Trophoblast cell (in vitro differentiated cells and primary cell): Measurements from ENCODE around the gene DSCAM.

Source experiments
- DNase-seq, 2 donors: peaks; one replicate each; pipeline ENCODE4 v3.0.0-alpha.2; 2016
- H2AFZ ChIP-seq: 2 replicates; pipeline ENCODE4 v1.6.1; 2013; ENCODE audit warnings: low read length, moderate library complexity, mild to moderate bottlenecking; ENCODE audit not compliant: insufficient read depth, poor library complexity
- H2AK5ac ChIP-seq: 2 replicates; pipeline ENCODE4 v1.6.1; 2013; ENCODE audit warnings: mild to moderate bottlenecking, low read length
- H2BK120ac ChIP-seq: 2 replicates; pipeline ENCODE4 v1.6.1; 2013; ENCODE audit warnings: low read length, mild to moderate bottlenecking, moderate library complexity; ENCODE audit not compliant: insufficient read depth, poor library complexity
- H2BK12ac ChIP-seq: 2 replicates; pipeline ENCODE4 v1.6.1; 2013; ENCODE audit warnings: mild to moderate bottlenecking, low read length, moderate library complexity
- H2BK5ac ChIP-seq: 2 replicates; pipeline ENCODE4 v1.6.1; 2013; ENCODE audit warnings: low read length, low read depth, moderate library complexity, mild to moderate bottlenecking; ENCODE audit not compliant: poor library complexity
- H3K14ac ChIP-seq: 2 replicates; pipeline ENCODE4 v1.6.1; 2013; ENCODE audit warnings: mild to moderate bottlenecking, low read length
- H3K18ac ChIP-seq: 2 replicates; pipeline ENCODE4 v1.6.1; 2013; ENCODE audit warnings: mild to moderate bottlenecking, low read length
- H3K23ac ChIP-seq: 2 replicates; pipeline ENCODE4 v1.6.1; 2013; ENCODE audit warnings: low read length
- H3K27ac ChIP-seq: 2 replicates; pipeline ENCODE4 v1.5.1; 2013; ENCODE audit warnings: low read depth, mild to moderate bottlenecking, inconsistent platforms, low read length, moderate library complexity
- H3K27me3 ChIP-seq: 2 replicates; pipeline ENCODE4 v1.6.1; 2013; ENCODE audit warnings: inconsistent platforms, mild to moderate bottlenecking, low read length, moderate library complexity; ENCODE audit not compliant: insufficient read depth
- H3K36me3 ChIP-seq, 2 experiments: 1 replicate in 1 of 2; 2 replicates in 1 of 2; pipeline ENCODE4 v1.6.1; 2013; ENCODE audit warnings: low read length in 2 of 2, mild to moderate bottlenecking in 2 of 2, moderate library complexity in 1 of 2; ENCODE audit not compliant: insufficient read depth in 2 of 2, control insufficient read depth in 1 of 2
- H3K4ac ChIP-seq: 2 replicates; pipeline ENCODE4 v1.6.1; 2013; ENCODE audit warnings: low read depth, mild to moderate bottlenecking, low read length, moderate library complexity
- H3K4me1 ChIP-seq, 2 experiments: 1 replicate in 1 of 2; 2 replicates in 1 of 2; pipeline ENCODE4 v1.6.1; 2013; ENCODE audit warnings: low read length in 2 of 2, mild to moderate bottlenecking in 2 of 2, moderate library complexity in 1 of 2; ENCODE audit not compliant: insufficient read depth in 2 of 2, control insufficient read depth in 1 of 2
- H3K4me2 ChIP-seq: 2 replicates; pipeline ENCODE4 v1.6.1; 2013; ENCODE audit warnings: inconsistent platforms, mild to moderate bottlenecking, low read length, moderate library complexity
- H3K4me3 ChIP-seq: 2 replicates; pipeline ENCODE4 v1.5.1; 2013; ENCODE audit warnings: mild to moderate bottlenecking, low read depth, low read length, inconsistent platforms
- H3K79me1 ChIP-seq: one replicate; pipeline ENCODE4 v1.6.1; 2013; ENCODE audit warnings: low read length
- H3K79me2 ChIP-seq: 2 replicates; pipeline ENCODE4 v1.6.1; 2013; ENCODE audit warnings: low read length, mild to moderate bottlenecking; ENCODE audit not compliant: control insufficient read depth, insufficient read depth, poor library complexity
- H3K9ac ChIP-seq: 2 replicates; pipeline ENCODE4 v1.6.1; 2013; ENCODE audit warnings: mild to moderate bottlenecking, low read length
- H3K9me3 ChIP-seq: 2 replicates; pipeline ENCODE4 v1.6.1; 2013; ENCODE audit warnings: low read depth, mild to moderate bottlenecking, control low read depth, inconsistent platforms, low read length; ENCODE audit not compliant: insufficient read depth
- H4K12ac ChIP-seq: 2 replicates; pipeline ENCODE4 v1.6.1; 2013; ENCODE audit warnings: low read depth, mild to moderate bottlenecking, low read length, moderate library complexity
- H4K8ac ChIP-seq: 2 replicates; pipeline ENCODE4 v1.6.1; 2013; ENCODE audit warnings: low read depth, mild to moderate bottlenecking, low read length, moderate library complexity
- H4K91ac ChIP-seq: one replicate; pipeline ENCODE4 v1.6.1; 2013; ENCODE audit warnings: low read depth, mild to moderate bottlenecking, low read length, moderate library complexity
- WGBS: extraction: QIAGEN DNeasy Blood & Tissue Kit; methylation state at CpG from one replicate; pipeline ENCODE4 v1.1.7; 2013; ENCODE audit warnings: missing lambda C conversion rate; ENCODE audit not compliant: insufficient read length, insufficient coverage; ENCODE audit errors: extremely low coverage; 5-methylcytosine and 5-hydroxymethylcytosine counted together

Gene DSCAM

DNA sequence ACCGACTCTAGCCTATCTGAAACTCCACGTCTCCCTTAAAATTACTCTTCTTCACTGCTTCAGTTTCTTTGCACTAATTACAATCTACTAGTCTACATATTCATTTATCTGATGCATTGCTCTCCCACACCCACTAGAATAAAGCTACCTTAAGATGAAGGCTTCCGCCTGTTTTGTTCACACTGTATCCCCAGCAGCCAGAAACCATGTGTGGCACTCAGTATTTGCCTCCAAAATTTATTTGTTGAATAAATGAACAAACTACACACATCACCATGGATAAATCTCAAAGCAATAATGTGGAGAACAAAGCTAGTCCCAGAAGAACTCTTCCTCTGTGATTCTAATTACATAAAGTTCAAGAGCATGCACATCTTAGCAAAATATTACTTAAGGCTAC lies 95.7 kb downstream of the DSCAM start:
- H3K4me2 ChIP-seq, result no peak overlapping the region
- H2AK5ac ChIP-seq, result no peak overlapping the region
- no peak overlapping the region for H3K18ac ChIP-seq
- no peak overlapping the region for H3K4me3 ChIP-seq
- no peak overlapping the region for H2BK5ac ChIP-seq
- no peaks in the 10 kb centered on the region for H3K79me2 ChIP-seq
- no peak overlapping the region for H3K27ac ChIP-seq
- no peak overlapping the region for H3K23ac ChIP-seq
- H3K14ac ChIP-seq, result no peak overlapping the region
- no peak overlapping the region for H2BK12ac ChIP-seq
- no peak overlapping the region for H4K91ac ChIP-seq
- no peak overlapping the region for H3K9ac ChIP-seq
- H2AFZ ChIP-seq, result no peak overlapping the region
- H3K36me3 ChIP-seq, result no peaks in the 10 kb centered on the region
- no peak for DNase-seq
- H4K8ac ChIP-seq, result no peak overlapping the region
- H3K4me1 ChIP-seq, result no peaks in the 10 kb centered on the region
- H3K4ac ChIP-seq, result no peak overlapping the region
- no peaks in the 10 kb centered on the region for H3K9me3 ChIP-seq
- no peaks in the 10 kb centered on the region for H3K79me1 ChIP-seq
- H4K12ac ChIP-seq, result no peak overlapping the region
- WGBS, result no CpG with 5 or more reads among the region's 3 CpGs
- no peak overlapping the region for H2BK120ac ChIP-seq
- no peaks in the 10 kb centered on the region for H3K27me3 ChIP-seq

DNA sequence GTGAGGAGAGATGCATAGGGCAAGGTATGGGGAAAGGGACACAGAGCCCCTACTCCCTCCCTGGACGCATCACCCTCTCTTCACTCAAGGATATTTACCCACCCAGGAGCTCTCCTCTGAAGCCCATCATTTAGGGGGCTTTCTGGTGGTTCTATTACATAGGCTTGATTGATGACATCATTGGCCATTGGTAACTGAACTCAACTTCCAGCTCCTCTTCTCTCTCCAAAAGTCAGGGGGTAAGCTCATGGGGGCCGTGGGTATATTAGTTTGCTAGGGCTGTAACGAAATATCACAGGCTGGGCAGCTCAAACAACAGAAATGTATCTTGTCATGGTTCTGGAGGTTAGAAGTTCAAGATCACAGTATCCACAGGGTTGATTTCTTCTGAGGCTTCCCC lies 110.8 kb downstream of the DSCAM start:
- H2BK120ac ChIP-seq, result no peak overlapping the region
- H3K4me3 ChIP-seq, result no peak overlapping the region
- H2AK5ac ChIP-seq, result no peak overlapping the region
- peaks cover 2% of the 10 kb centered on the region for H3K27me3 ChIP-seq
- no peak overlapping the region for H4K91ac ChIP-seq
- no peak overlapping the region for H4K8ac ChIP-seq
- no peaks in the 10 kb centered on the region for H3K36me3 ChIP-seq
- no peak overlapping the region for H3K23ac ChIP-seq
- H2BK12ac ChIP-seq, result no peak overlapping the region
- no peak overlapping the region for H3K4ac ChIP-seq
- H3K14ac ChIP-seq, result no peak overlapping the region
- no peak overlapping the region for H2BK5ac ChIP-seq
- H3K79me1 ChIP-seq, result no peaks in the 10 kb centered on the region
- H3K79me2 ChIP-seq, result no peaks in the 10 kb centered on the region
- no peak overlapping the region for H2AFZ ChIP-seq
- H3K9ac ChIP-seq, result no peak overlapping the region
- H3K27ac ChIP-seq, result no peak overlapping the region
- no peak overlapping the region for H3K4me2 ChIP-seq
- no CpG with 5 or more reads among the region's 3 CpGs for WGBS
- no peaks in the 10 kb centered on the region for H3K9me3 ChIP-seq
- no peak overlapping the region for H4K12ac ChIP-seq
- no peak for DNase-seq
- no peak overlapping the region for H3K18ac ChIP-seq
- no peaks in the 10 kb centered on the region for H3K4me1 ChIP-seq

DNA sequence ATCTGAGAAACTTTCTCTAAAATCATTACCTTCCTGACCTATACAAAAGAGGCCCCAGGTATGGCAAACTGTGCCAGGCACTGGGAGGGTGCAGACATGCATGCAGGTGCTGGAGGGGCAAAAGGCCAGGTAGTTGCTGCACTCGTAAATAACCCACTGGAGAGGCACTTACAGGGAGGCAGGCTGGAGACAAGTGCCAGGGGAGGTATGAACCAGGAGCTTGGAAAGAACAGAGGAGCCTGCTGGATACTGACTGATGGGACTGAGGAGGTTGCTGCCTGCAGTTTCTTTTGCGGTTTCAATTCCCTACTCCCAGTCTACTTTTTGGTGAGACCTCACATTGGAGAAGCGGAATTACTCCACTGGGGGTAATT lies 113.9 kb downstream of the DSCAM start:
- no peak overlapping the region for H2BK5ac ChIP-seq
- no peak overlapping the region for H3K9ac ChIP-seq
- no peak overlapping the region for H3K18ac ChIP-seq
- H4K8ac ChIP-seq, result no peak overlapping the region
- no peak overlapping the region for H4K12ac ChIP-seq
- no peaks in the 10 kb centered on the region for H3K79me1 ChIP-seq
- no peak overlapping the region for H3K27ac ChIP-seq
- no peak overlapping the region for H2AFZ ChIP-seq
- no peak overlapping the region for H2BK12ac ChIP-seq
- no peaks in the 10 kb centered on the region for H3K9me3 ChIP-seq
- H3K27me3 ChIP-seq, result peaks cover 2% of the 10 kb centered on the region
- H2AK5ac ChIP-seq, result no peak overlapping the region
- no peak overlapping the region for H2BK120ac ChIP-seq
- H3K36me3 ChIP-seq, result no peaks in the 10 kb centered on the region
- no peak overlapping the region for H3K4me2 ChIP-seq
- H3K4ac ChIP-seq, result no peak overlapping the region
- no peak overlapping the region for H3K23ac ChIP-seq
- H3K4me1 ChIP-seq, result no peaks in the 10 kb centered on the region
- DNase-seq, result no peak
- H3K4me3 ChIP-seq, result no peak overlapping the region
- H4K91ac ChIP-seq, result no peak overlapping the region
- WGBS, result no CpG with 5 or more reads among the region's 3 CpGs
- no peaks in the 10 kb centered on the region for H3K79me2 ChIP-seq
- no peak overlapping the region for H3K14ac ChIP-seq

DNA sequence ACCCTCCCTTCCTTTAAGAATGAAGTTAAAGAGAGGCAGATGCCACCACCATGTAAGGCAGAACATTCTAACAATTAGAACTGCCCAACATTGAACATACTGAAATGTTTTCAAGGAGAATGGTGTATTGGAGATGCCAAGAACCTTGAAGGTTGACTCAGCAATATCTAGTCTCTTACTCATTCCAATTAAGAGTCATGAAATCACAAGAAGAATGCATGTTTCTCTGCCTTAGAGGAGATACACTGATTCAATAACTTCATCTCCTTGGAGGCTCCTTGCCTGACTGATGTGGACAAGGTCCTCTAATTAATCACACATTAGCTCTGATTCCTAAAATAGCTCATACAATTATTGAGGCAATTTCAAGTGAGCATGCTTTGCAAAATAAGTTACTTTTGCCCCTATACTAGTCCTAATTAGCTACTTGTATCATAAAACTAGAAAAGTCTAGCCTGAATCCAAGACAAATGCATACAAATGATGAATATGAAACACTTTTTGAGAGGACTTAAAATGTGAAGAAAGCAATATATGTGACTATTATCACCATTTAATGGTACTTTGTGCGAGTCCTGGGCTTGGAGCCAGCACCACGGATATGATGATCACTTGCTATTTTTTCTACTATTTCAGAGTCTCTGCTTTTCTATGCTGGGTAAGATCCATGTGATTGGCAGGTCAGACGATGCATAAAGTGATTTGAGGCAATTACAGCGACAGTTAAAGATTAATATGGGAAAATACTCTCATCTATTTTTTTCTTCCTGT lies 114.5 kb downstream of the DSCAM start:
- Histone ChIP-seq H2AK5ac (no peak overlapping the region), H4K91ac (no peak overlapping the region), H3K36me3 (no peaks in the 10 kb centered on the region), H3K18ac (no peak overlapping the region), H3K4ac (no peak overlapping the region), H3K4me2 (no peak overlapping the region), H4K12ac (no peak overlapping the region), H3K79me1 (no peaks in the 10 kb centered on the region), H2BK120ac (no peak overlapping the region), H3K23ac (no peak overlapping the region), H3K9ac (no peak overlapping the region), H3K79me2 (no peaks in the 10 kb centered on the region), H3K14ac (no peak overlapping the region), H3K4me1 (no peaks in the 10 kb centered on the region), H2AFZ (no peak overlapping the region), H3K9me3 (no peaks in the 10 kb centered on the region), H4K8ac (no peak overlapping the region), H3K4me3 (no peak overlapping the region), H2BK5ac (no peak overlapping the region), H3K27ac (no peak overlapping the region), H2BK12ac (no peak overlapping the region), H3K27me3 (peaks cover 2% of the 10 kb centered on the region)
- peak in 1 of 2 donors; percentile 35 for DNase-seq
- no CpG with 5 or more reads among the region's 4 CpGs for WGBS
